Sigmoid colon (tissue), 7 donors: ENCODE results near the gene C19orf33. TPM values are rescaled to one million over a fixed set of nuclear protein-coding genes. Genes with fewer than 3 reads are reported as not detected.

Experiments used
- DNase-seq: peaks from one replicate; pipeline ENCODE4 v3.0.0-alpha.2; 2019
- H3K27ac ChIP-seq, 4 donors: fragments of 200-600 bp; sonication (generic); one replicate each; pipeline ENCODE4 v1.5.1; 2016 to 2019; ENCODE audit warnings: mild to moderate bottlenecking in 1 of 4
- H3K27me3 ChIP-seq, 3 donors: fragments of 200-600 bp; sonication (generic); one replicate each; pipeline ENCODE4 v1.5.1; 2019; ENCODE audit warnings: mild to moderate bottlenecking in 1 of 3
- H3K36me3 ChIP-seq, 4 donors: fragments of 200-600 bp; sonication (generic); one replicate each; pipeline ENCODE4 v1.5.1; 2016 to 2019
- H3K4me1 ChIP-seq, 4 donors: fragments of 200-600 bp; sonication (generic); one replicate each; pipeline ENCODE4 v1.5.1; 2017 to 2019
- H3K4me3 ChIP-seq, 4 donors: fragments of 200-600 bp; sonication (generic); one replicate each; pipeline ENCODE4 v1.5.1; 2017 to 2019; ENCODE audit warnings: mild to moderate bottlenecking in 2 of 4, moderate library complexity in 1 of 4
- H3K9me3 ChIP-seq, 4 donors: fragments of 200-600 bp in 3 of 4; sonication (generic) in 3 of 4; one replicate each; pipeline versions ENCODE4 v1.5.1 to v1.6.1; 2013 to 2019
- CTCF ChIP-seq, 4 experiments: fragments of 450-650 bp in 3 of 4; fragments of 200-600 bp in 1 of 4; IDR thresholded peaks; one replicate each; pipeline ENCODE4 v1.5.1; 2016 to 2019; ENCODE audit warnings: antibody characterized with exemption in 4 of 4, mild to moderate bottlenecking in 3 of 4, moderate library complexity in 2 of 4
- EP300 ChIP-seq, 4 donors: sonication (generic); formaldehyde crosslinking; IDR thresholded peaks; one replicate each; pipeline ENCODE4 v1.6.1; 2017; ENCODE audit warnings: antibody characterized with exemption in 4 of 4
- POLR2A ChIP-seq, 2 donors: fragments of 450-650 bp; IDR thresholded peaks; one replicate each; pipeline ENCODE4 v1.6.1; 2016; ENCODE audit warnings: antibody characterized with exemption in 2 of 2, mild to moderate bottlenecking in 2 of 2, moderate library complexity in 2 of 2
- POLR2AphosphoS5 ChIP-seq, 4 donors: sonication (generic); formaldehyde crosslinking; IDR thresholded peaks; one replicate each; pipeline ENCODE4 v1.6.1; 2017; ENCODE audit warnings: antibody characterized with exemption in 4 of 4
- WGBS, 2 donors: extraction: QIAGEN DNeasy Blood & Tissue Kit; methylation state at CpG; one replicate each; pipeline ENCODE4 v1.1.7; 2013; 5-methylcytosine and 5-hydroxymethylcytosine counted together
- intact Hi-C: fragments of 100-400 bp; cut with DNase I; formaldehyde crosslinking; loops from one replicate; pipeline ENCODE4 v1.15.1; 2023
- polyA plus RNA-seq, 3 donors: library from polyadenylated mRNA; stranded (reverse); fragments of 200-250 nt; gene quantifications; one replicate each; pipeline ENCODE4 v1.2.3, GENCODE V29; 2013
- total RNA-seq, 4 donors: library from RNA; depleted of rRNA; stranded (reverse); fragments of >200 nt; gene quantifications; one replicate each; pipeline ENCODE4 v1.1.0, GENCODE V29; 2016
- donor health status: healthy with polysubstance abuse.
- donor health status: Bipolar disorder and iron deficiency.
- donor health status: healthy.

The C19orf33 gene
- total and polyA plus RNA-seq, 7 donors, result 5.8 to 2,364 (median 704) TPM; not detected in 2

GRCh38 chr19:38287604-38288003 lies 16.4 kb upstream of the C19orf33 start:
- TF ChIP-seq POLR2AphosphoS5 (IDR thresholded peaks at IDR 0.05), result no peak
- no peak for TF ChIP-seq POLR2A (IDR thresholded peaks at IDR 0.05)
- no peak for TF ChIP-seq CTCF (IDR thresholded peaks at IDR 0.05)
- TF ChIP-seq EP300 (IDR thresholded peaks at IDR 0.05), result no peak
- WGBS, 2 donors, result 73 to 80% methylated on average over 9 of the region's 9 CpGs
- H3K36me3 ChIP-seq, result no peaks in the 10 kb centered on the region
- no peak overlapping the region for H3K27ac ChIP-seq
- H3K4me3 ChIP-seq, result no peak overlapping the region
- intact Hi-C loops, result no loop called here
- no peak for DNase-seq
- no peaks in the 10 kb centered on the region for H3K9me3 ChIP-seq
- no peaks in the 10 kb centered on the region for H3K27me3 ChIP-seq
- peaks cover 0 to 44% (median 28%) of the 10 kb centered on the region in 4 donors for H3K4me1 ChIP-seq

DNA sequence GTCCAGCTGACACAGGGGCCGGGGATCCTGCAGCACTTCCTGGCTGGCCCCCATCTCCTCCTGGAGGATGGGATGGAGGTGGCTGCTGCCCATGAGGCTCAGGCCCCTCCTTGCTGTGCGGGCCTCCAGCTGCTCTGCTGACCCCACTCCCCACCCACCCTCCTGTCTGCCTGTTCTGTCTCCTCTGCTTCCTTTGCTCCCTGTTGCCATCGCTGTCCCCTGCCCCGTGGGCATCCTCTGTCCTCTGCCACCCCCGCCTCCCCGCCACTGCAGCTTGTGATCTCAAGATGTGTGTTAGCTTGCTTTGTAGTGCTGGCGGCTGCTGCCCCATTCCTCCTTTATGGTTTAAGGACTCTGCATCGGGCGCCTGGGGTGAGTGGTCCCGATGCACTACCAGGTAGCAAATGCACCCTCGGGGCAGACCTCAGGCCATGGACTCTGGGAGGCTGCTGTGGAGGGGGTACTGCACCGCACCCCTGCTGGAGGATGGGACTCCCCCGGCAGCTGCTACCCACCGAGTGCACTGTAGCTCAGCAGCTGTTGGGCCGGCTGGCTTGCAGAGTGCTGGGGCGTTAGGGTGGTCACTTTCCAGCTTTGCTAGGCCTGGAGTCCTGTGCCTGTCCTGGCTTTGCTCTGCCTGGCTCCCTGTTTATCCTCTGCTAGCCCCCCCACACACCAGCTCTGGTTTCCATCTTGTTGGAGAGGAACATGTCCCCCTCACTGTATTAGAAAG lies 15.8 kb upstream of the C19orf33 start:
- Histone ChIP-seq H3K4me3 (no peak overlapping the region), H3K27me3 (no peaks in the 10 kb centered on the region), H3K4me1 (peaks cover 0 to 44% (median 28%) of the 10 kb centered on the region in 4 donors), H3K9me3 (no peaks in the 10 kb centered on the region), H3K36me3 (no peaks in the 10 kb centered on the region), H3K27ac (no peak overlapping the region)
- intact Hi-C loops, result no loop called here
- TF ChIP-seq EP300 (IDR thresholded peaks at IDR 0.05) (no peak), POLR2AphosphoS5 (IDR thresholded peaks at IDR 0.05) (no peak), POLR2A (IDR thresholded peaks at IDR 0.05) (no peak), CTCF (IDR thresholded peaks at IDR 0.05) (no peak)
- no peak for DNase-seq
- 88% methylated on average over 16 of the region's 16 CpGs for WGBS, 2 donors

DNA sequence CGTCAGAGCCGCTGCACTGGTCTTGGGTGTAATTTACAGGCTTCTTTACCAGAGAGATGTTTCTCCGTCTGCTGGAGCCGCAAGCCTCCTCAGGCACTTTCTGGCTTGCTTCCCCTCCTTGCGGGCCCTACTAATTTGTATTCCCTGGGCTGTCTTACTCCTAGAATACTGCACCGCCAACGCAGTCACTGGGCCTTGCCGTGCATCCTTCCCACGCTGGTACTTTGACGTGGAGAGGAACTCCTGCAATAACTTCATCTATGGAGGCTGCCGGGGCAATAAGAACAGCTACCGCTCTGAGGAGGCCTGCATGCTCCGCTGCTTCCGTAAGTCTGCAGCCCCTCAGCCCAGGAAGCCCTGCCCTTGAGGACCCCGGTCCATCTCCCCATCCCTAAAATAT lies 14.1 kb upstream of the C19orf33 start:
- WGBS, 2 donors, result 95% methylated on average over 15 of the region's 15 CpGs
- TF ChIP-seq CTCF (IDR thresholded peaks at IDR 0.05), result no peak
- no peak for TF ChIP-seq POLR2A (IDR thresholded peaks at IDR 0.05)
- TF ChIP-seq EP300 (IDR thresholded peaks at IDR 0.05), result no peak
- TF ChIP-seq POLR2AphosphoS5 (IDR thresholded peaks at IDR 0.05), result no peak
- Histone ChIP-seq H3K36me3 (no peaks in the 10 kb centered on the region), H3K4me3 (no peak overlapping the region), H3K4me1 (peaks cover 0 to 44% (median 28%) of the 10 kb centered on the region in 4 donors), H3K27ac (peak overlapping the region in 3 of 4 donors; percentile 28 to 64 (median 54)), H3K27me3 (no peaks in the 10 kb centered on the region), H3K9me3 (no peaks in the 10 kb centered on the region)
- intact Hi-C loops, result no loop called here
- DNase-seq, result no peak

DNA sequence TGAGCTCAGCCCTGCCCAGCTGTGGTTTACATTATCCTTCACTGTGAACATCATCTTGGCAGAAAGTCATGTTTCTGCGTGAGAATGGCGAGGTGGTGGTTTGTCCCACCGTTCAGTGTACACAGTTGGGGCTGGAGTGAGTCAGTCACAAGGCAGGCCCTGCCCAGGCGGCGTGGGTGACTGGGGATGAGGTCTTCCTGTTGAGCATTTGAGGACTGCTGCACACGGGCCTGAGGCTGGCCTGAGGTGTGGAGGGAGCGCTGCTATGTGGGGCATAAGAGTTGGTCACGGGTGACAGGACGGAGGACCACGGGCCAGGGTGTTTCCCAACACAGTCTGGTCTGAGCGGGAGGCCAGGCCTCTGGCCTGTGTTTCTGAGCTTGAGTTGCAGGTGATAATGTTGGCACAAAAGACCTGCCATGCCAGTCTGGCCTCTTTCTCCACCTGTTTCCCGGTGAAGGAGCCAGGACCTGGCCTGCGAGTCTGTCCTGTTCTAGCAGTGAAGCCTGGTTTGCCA lies 13.4 kb upstream of the C19orf33 start:
- TF ChIP-seq POLR2AphosphoS5 (IDR thresholded peaks at IDR 0.05), result peak in 1 of 4 donors; percentile 55
- no peak for TF ChIP-seq EP300 (IDR thresholded peaks at IDR 0.05)
- H3K27ac ChIP-seq, result peak overlapping the region in 3 of 4 donors; percentile 28 to 64 (median 54)
- no peaks in the 10 kb centered on the region for H3K9me3 ChIP-seq
- H3K4me3 ChIP-seq, result no peak overlapping the region
- DNase-seq, result no peak
- H3K36me3 ChIP-seq, result no peaks in the 10 kb centered on the region
- H3K4me1 ChIP-seq, result peaks cover 0 to 44% (median 28%) of the 10 kb centered on the region in 4 donors
- H3K27me3 ChIP-seq, result no peaks in the 10 kb centered on the region
- WGBS, 2 donors, result 31 to 66% methylated on average over 13 of the region's 13 CpGs
- intact Hi-C loops, result no loop called here

DNA sequence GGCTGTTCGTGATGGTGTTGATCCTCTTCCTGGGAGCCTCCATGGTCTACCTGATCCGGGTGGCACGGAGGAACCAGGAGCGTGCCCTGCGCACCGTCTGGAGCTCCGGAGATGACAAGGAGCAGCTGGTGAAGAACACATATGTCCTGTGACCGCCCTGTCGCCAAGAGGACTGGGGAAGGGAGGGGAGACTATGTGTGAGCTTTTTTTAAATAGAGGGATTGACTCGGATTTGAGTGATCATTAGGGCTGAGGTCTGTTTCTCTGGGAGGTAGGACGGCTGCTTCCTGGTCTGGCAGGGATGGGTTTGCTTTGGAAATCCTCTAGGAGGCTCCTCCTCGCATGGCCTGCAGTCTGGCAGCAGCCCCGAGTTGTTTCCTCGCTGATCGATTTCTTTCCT lies 12.2 kb upstream of the C19orf33 start:
- no peaks in the 10 kb centered on the region for H3K27me3 ChIP-seq
- peaks cover 0 to 44% (median 28%) of the 10 kb centered on the region in 4 donors for H3K4me1 ChIP-seq
- no peak for DNase-seq
- no peak overlapping the region for H3K27ac ChIP-seq
- TF ChIP-seq POLR2A (IDR thresholded peaks at IDR 0.05) (no peak), POLR2AphosphoS5 (IDR thresholded peaks at IDR 0.05) (no peak), CTCF (IDR thresholded peaks at IDR 0.05) (no peak), EP300 (IDR thresholded peaks at IDR 0.05) (no peak)
- no peaks in the 10 kb centered on the region for H3K9me3 ChIP-seq
- intact Hi-C loops, result no loop called here
- WGBS, 2 donors, result 75 to 82% methylated on average over 15 of the region's 15 CpGs
- H3K4me3 ChIP-seq, result no peak overlapping the region
- H3K36me3 ChIP-seq, result no peaks in the 10 kb centered on the region
